HEK293 (cell line): ENCODE data around the gene TMEM125.

Experiments
- CTCF ChIP-seq: fragments of 450-650 bp; formaldehyde crosslinking; IDR thresholded peaks from 2 replicates; pipeline ENCODE4 v1.5.1; 2016; ENCODE audit warnings: missing biosample characterization, missing genetic modification characterization
- IKZF3 ChIP-seq: fragments of 450-650 bp; IDR thresholded peaks from 2 replicates; pipeline ENCODE4 v1.5.0; 2018; ENCODE audit warnings: missing biosample characterization, mild to moderate bottlenecking, missing genetic modification characterization, moderate library complexity
- PBX3 ChIP-seq: sonication (generic); formaldehyde crosslinking; IDR thresholded peaks from 2 replicates; pipeline ENCODE4 v1.8.1; 2022; ENCODE audit warnings: mild to moderate bottlenecking, moderate library complexity, missing genetic modification reagents
- ZNF558 ChIP-seq: fragments of 450-650 bp; formaldehyde crosslinking; IDR thresholded peaks from 2 replicates; pipeline ENCODE4 v1.5.1; 2016; ENCODE audit warnings: missing biosample characterization, missing genetic modification characterization

- TF ChIP-seq ZNF558 (tag by site-specific recombination) (no peak), PBX3 (no peak), CTCF (tag by site-specific recombination) (no peak), IKZF3 (no peak)
These were observed 9.4 kb downstream of the TMEM125 start for GRCh38 chr1:43279161-43279560.
